HepG2 (cell line): ENCODE results near the gene BID.

Experiments used
- ARHGAP35 ChIP-seq: sonication (generic); formaldehyde crosslinking; IDR thresholded peaks from 2 replicates; pipeline ENCODE4 v1.9.0; 2022; ENCODE audit warnings: mild to moderate bottlenecking, inconsistent platforms, moderate library complexity, missing genetic modification reagents, borderline replicate concordance
- CTCF ChIP-seq: sonication (generic); formaldehyde crosslinking; IDR thresholded peaks from 2 replicates; pipeline ENCODE4 v1.5.0; 2020; ENCODE audit warnings: mild to moderate bottlenecking, missing genetic modification reagents, moderate library complexity
- FOXC1 ChIP-seq: sonication (generic); formaldehyde crosslinking; IDR thresholded peaks from 2 replicates; pipeline ENCODE4 v1.8.0; 2022; ENCODE audit warnings: mild to moderate bottlenecking, missing genetic modification reagents, borderline replicate concordance
- HMG20B ChIP-seq: conservative IDR thresholded peaks from 2 replicates; pipeline ENCODE4 v1.6.1; 2016; ENCODE audit warnings: missing genetic modification reagents, missing compliant biosample characterization
- MYC ChIP-seq: sonication (generic); formaldehyde crosslinking; IDR thresholded peaks from 2 replicates; pipeline ENCODE4 v1.9.0; 2021; ENCODE audit warnings: missing genetic modification reagents, borderline replicate concordance
- POLR2AphosphoS2 ChIP-seq: IDR thresholded peaks from 2 replicates; pipeline ENCODE4 v1.6.1; 2011; ENCODE audit warnings: low read depth, low read length, improper control_type of control experiment
- RBAK ChIP-seq: sonication (generic); formaldehyde crosslinking; IDR thresholded peaks from 2 replicates; pipeline ENCODE4 v1.5.1; 2020; ENCODE audit warnings: mild to moderate bottlenecking, missing genetic modification reagents
- SIN3A ChIP-seq: IDR thresholded peaks from 2 replicates; pipeline ENCODE4 v1.6.1; 2011; ENCODE audit warnings: low read depth, mild to moderate bottlenecking, control low read depth, low read length, borderline replicate concordance
- SP2 ChIP-seq: sonication (generic); formaldehyde crosslinking; IDR thresholded peaks from 2 replicates; pipeline ENCODE4 v1.5.1; 2020; ENCODE audit warnings: mild to moderate bottlenecking, missing genetic modification reagents
- TRIM24 ChIP-seq: sonication (generic); formaldehyde crosslinking; IDR thresholded peaks from 2 replicates; pipeline ENCODE4 v1.8.0; 2022; ENCODE audit warnings: mild to moderate bottlenecking, missing genetic modification reagents
- ZNF224 ChIP-seq: sonication (generic); formaldehyde crosslinking; IDR thresholded peaks from 2 replicates; pipeline ENCODE4 v1.5.0; 2020; ENCODE audit warnings: mild to moderate bottlenecking, missing genetic modification reagents
- TF ChIP-seq, protein P1 (sequence below): sonication (generic); formaldehyde crosslinking; IDR thresholded peaks from 2 replicates; pipeline ENCODE4 v1.4.0; 2020; ENCODE audit warnings: missing genetic modification reagents
- TF ChIP-seq, protein P2 (sequence below): sonication (generic); formaldehyde crosslinking; IDR thresholded peaks from 2 replicates; pipeline ENCODE4 v1.8.0; 2022; ENCODE audit warnings: mild to moderate bottlenecking, missing genetic modification reagents, borderline replicate concordance

DNA sequence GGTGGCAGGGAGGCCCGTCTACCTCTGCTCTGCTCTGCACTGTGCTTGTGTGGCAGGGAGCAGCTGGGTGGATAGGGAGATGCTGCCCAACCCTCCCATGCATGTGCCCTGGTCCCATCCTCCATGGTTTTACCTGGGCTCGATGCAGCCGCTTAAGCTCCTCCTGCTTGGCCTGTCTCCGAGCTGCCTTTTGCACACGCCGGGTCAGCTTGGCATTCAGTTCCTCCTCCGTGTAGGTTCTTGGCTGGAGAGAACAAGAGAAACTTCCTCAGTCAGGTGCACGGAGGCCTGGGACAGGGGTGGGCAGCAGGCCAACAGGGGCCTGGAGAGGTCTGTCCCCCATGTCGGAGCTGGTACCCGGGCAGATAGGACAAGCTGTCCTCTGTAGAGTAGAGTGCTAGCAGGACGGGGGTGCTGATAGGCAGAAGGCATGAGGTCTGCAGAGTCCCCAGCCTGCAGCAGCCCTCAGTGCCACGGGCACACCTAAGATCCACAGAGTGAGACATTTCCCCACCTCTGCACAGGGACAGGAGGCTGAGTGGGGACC lies 36.4 kb upstream of the BID start:
- TF ChIP-seq ARHGAP35 (CRISPR knock-in tag) = no peak
- TF ChIP-seq TRIM24 (CRISPR knock-in tag) = no peak
- TF ChIP-seq POLR2AphosphoS2 = no peak
- TF ChIP-seq MYC (CRISPR knock-in tag) = no peak
- no peak for TF ChIP-seq CTCF
- no peak for TF ChIP-seq RBAK (CRISPR knock-in tag)
- no peak for TF ChIP-seq SP2
- TF ChIP-seq FOXC1 (CRISPR knock-in tag) = no peak
- TF ChIP-seq, protein P1, sequence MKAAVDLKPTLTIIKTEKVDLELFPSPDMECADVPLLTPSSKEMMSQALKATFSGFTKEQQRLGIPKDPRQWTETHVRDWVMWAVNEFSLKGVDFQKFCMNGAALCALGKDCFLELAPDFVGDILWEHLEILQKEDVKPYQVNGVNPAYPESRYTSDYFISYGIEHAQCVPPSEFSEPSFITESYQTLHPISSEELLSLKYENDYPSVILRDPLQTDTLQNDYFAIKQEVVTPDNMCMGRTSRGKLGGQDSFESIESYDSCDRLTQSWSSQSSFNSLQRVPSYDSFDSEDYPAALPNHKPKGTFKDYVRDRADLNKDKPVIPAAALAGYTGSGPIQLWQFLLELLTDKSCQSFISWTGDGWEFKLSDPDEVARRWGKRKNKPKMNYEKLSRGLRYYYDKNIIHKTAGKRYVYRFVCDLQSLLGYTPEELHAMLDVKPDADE = no peak
- TF ChIP-seq ZNF224 (CRISPR knock-in tag) = no peak
- TF ChIP-seq, protein P2, sequence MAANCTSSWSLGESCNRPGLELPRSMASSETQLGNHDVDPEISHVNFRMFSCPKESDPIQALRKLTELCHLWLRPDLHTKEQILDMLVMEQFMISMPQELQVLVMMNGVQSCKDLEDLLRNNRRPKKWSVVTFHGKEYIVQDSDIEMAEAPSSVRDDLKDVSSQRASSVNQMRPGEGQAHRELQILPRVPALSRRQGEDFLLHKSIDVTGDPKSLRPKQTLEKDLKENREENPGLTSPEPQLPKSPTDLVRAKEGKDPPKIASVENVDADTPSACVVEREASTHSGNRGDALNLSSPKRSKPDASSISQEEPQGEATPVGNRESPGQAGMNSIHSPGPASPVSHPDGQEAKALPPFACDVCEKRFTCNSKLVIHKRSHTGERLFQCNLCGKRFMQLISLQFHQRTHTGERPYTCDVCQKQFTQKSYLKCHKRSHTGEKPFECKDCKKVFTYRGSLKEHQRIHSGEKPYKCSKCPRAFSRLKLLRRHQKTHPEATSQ (CRISPR knock-in tag) = no peak
- TF ChIP-seq SIN3A = no peak
- no peak for TF ChIP-seq HMG20B (CRISPR knock-in tag)
